Embryonic facial prominence (tissue), 1 donor: ENCODE measurements around the gene TARDBP.
"Not testable (repeated sequence)": the region's sequence is repeated elsewhere in the genome, so short reads cannot be mapped to it uniquely, and the experiment has no call there.

Experiments
- DNase-seq: peaks from one replicate; pipeline ENCODE4 v3.0.0-alpha.2; 2016; ENCODE audit errors: extremely low spot score

TARDBP gene

GRCh38 chr1:11012260-11013159, at the start of gene TARDBP:
TSS of gene TARDBP (plus strand) at chr1:11012654. CDS start at chr1:11013728, 1,074 bp downstream.
- peak; percentile 85 for DNase-seq

GRCh38 chr1:10965546-10966226, 46.8 kb upstream of the TARDBP start:
- no peak for DNase-seq

GRCh38 chr1:10967090-10967489, 45.4 kb upstream of the TARDBP start:
- no peak for DNase-seq

DNA sequence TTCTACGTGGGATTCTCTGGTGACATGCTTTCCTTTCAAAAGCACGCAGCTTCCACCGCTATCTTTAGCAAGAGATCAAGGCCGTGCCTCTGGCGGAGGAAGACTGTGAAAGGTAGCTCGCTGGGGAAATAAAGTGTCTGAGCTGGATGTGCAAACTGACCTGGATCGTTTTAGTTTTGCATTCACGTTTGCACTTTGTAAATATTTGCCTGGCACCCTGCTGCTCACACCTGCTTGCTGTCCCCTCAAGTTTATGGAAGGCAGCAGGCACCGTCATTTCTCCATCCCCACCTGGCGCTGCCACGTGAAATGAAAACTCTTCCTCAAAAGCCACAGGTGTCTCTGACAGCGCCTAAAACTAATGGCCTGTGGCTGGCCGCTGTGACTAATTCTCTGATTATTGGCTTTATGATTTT, 44.0 kb upstream of the TARDBP start:
- DNase-seq = no peak

GRCh38 chr1:10969267-10969970, 43.0 kb upstream of the TARDBP start:
- no peak for DNase-seq

DNA sequence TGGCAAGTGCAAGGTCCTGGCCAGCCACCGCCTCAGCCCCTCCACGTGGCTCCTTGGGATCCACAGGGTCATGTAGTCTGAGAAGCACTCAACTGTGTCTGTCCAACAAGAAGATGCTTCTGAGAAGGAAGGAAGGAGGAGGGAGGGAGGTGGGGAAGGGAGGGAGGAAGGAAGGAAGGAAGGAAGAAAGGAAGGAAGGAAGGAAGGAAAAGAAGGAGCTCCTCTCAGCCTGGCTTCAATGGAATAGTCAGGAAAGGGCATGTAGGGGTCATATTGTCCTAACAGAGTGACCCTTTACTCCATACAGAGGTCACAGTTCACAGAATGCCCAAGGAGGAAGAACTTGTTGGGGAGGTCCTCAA, 42.5 kb upstream of the TARDBP start:
- DNase-seq = no peak

DNA sequence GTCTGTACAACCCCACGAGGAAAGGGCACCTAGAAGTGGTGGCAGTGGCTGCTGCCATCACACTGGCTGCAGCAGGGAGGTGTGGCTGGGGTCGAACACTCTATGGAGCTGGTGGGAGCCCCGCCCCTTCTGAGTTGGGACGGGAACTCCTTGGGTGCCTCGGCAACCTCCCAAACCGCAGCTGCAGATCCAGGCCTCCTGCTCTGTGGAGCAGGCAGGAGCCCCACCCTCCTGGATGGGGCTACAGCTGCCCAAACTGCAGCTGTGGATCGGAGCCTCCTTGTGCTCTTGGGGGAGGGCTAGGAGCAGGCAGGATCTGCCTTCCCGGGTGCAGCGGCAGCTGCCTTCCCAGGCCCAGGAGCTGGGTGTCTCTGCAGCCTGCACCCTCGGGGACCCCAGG, 38.9 kb upstream of the TARDBP start:
- no peak for DNase-seq

DNA sequence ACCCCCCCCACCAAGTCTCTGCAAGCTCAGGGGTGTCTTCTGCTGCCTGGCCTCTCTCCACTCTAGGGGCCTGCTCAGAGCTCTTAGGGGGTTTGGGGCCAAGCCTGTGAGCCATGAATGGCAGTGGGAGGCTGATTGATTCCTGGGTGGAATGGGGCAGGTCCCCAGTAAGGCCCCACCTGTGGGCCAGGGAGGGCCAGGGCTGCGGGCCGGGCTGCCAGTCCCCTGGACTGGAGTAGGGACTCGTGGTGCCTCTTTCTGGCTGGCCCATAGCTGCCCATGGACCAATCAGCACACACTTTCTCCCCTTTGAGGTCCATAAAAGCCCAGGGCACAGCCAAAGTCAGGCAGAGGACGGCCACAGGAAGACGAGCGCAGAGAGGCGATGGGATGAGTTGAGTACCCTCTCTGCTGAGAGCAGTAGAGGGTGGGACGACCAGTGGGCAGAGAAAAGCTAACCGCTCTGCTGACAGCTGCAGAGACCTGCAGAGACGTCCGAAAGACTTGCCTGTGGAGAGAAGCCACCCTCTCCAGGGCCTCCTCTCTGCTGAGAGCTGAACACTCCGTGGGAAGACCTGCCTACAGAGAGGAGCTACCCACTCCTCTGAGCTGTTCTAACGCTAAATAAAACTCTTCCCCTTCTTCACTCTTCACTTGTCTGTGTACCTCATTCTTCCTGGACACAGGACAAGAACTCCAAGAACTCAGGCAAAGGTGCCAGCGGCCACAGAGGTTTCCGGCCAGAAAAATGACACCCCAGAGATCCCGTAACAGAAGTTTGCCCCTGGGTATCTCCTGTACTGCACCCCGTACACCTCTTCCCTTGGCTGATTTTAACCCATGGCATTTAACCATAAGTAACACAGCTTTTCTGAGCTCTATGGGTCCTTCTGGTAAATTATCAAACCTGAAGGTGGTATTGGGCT, 38.2 kb upstream of the TARDBP start:
- DNase-seq = no peak

GRCh38 chr1:10975567-10976326, 36.7 kb upstream of the TARDBP start:
- no peak for DNase-seq

DNA sequence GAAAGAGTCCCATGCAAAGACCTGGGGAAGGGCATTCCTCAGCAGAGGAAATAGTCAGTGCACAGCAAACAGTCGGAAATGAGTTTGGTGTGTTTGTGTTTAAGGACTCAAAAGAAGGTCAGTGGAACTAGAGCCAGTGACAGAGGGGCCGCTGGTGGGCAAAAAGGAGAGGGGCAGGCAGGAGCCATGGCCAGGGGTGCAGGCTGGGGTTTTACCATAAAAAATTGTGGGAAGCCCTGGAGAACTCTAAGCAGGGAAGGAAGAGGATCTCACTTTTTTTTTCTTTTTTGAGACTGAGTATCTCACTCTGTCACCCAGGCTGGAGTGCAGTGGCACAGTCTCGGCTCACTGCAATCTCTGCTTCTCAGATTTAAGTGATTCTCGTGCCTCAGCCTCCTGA, 33.7 kb upstream of the TARDBP start:
- no peak for DNase-seq

- DNase-seq = no peak
Measured at GRCh38 chr1:10979483-10979920, 33.0 kb upstream of the TARDBP start.

- DNase-seq = no peak
Measured at GRCh38 chr1:10980094-10980577, 32.3 kb upstream of the TARDBP start.

GRCh38 chr1:10980841-10981727, 31.4 kb upstream of the TARDBP start:
- no peak for DNase-seq

DNA sequence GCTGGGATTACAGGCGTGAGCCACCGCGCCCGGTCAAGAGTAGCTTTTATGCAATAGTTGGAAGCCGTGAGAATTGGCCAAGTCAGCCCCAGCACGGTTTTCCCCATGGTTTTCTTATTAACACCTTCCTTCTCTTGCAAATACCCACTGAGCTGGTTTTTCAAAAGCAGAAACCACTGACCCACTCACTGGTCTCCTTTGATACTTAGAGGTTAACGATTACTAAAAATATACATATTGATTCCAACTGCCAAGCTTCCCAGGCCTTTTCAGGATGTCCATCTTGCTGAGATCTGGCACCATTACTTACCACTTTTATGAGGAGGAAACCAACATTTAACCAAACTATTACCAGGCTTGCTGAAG, 25.9 kb upstream of the TARDBP start:
- no peak for DNase-seq

DNA sequence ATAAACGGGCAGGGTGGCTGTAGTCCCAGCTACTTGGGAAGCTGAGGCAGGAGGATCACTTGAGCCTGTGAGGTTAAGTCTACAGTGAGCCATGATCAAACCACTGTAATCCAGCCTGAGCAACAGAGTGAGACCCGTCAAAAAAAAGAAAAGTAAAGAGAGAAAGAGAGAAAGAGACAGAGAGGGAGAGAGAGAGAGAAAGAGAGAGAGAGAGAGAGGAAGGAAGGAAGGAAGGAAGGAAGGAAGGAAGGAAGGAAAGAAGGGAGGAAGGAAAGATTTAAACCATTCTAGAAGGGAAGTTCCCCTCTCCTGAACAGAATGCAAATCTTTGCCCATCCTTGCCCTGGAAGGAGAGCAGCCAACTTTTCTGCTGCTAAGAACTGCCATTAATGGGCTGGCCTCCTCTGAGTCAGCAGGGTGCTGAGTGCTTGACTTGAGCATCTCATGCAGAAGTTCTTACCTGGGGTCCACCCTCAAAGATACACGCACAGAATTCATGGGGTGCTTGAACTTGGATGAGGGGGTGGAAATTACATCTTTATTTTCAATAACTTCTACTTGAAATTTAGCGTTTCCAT, 24.5 kb upstream of the TARDBP start:
- no peak for DNase-seq

GRCh38 chr1:10989095-10989494, 23.4 kb upstream of the TARDBP start:
- DNase-seq = no peak

DNA sequence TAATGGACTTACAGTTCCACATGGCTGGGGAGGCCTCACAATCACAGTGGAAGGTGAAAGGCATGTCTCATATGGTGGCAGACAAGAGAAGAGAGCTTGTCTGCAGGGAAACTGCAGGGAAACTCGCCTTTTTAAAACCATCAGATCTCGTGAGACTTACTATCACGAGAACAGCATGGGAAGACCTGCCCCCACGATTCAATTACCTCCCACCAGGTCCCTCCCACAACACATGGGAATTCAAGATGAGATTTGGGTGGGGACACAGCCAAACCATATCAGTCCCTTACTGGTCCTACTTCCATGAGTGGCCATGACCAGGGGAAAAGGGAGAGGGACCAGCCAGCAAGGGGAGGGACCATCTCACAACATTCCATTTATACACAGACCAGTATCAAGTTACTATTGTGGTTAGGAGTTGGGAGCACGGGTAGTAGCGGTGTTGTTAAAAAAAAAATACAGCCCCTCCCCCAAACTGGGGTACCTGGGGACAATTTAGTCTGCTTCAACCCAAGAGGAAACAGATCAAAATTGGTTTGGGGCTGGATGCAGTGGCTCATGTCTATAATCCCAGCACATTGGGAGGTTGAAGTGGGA, 22.4 kb upstream of the TARDBP start:
- DNase-seq = not testable (repeated sequence)

GRCh38 chr1:10990828-10991227, 21.6 kb upstream of the TARDBP start:
- no peak for DNase-seq

DNA sequence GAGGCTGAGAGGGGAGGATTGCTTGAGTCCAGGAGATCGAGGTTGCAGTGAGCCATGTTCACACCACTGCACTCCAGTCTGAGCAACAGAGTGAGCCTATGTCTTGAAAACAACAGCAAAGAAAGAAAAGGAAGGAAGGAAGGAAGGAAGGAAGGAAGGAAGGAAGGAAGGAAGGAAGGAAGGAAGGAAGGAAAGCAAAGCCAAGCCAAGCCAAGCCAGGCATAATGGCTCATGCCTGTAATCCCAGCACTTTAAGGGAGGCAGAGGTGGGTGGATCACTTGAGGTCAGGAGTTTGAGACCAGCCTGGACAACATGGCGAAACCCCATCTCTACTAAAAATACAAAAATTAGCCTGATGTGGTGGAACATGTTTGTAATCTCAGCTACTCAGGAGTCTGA, 20.4 kb upstream of the TARDBP start:
- DNase-seq = not testable (repeated sequence)
